ENCODE results near the gene WDR72. TPM values are rescaled to one million over a fixed set of nuclear protein-coding genes. Genes with fewer than 3 reads are reported as not detected.

WDR72 gene
- total and polyA plus RNA-seq, 2 of the 4 experiments (the other 2 are of a cell fraction) = not detected

DNA sequence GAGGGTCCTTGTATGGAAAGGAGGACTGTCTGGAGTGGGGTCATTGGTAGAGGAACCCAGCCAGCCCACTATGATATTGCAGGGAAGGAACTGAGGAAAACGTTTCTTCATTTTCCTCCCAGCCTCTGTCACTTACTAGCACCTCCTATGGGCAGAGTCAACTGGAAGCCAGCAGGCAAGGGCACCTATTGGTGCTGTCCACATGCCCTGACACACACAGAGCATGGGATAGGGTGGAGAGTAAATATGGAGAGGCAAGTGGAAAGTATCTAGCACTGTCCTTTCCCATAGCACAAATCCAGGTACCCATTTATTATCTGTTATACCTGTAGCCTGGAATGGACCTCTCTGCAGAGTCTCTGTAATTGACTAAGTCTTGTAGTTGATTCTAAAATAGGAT is 285.6 kb downstream of the WDR72 start:
- no peak overlapping the region for H2BK5ac ChIP-seq (ENCODE audit: low read depth, low read length, poor library complexity, severe bottlenecking)
- H3K18ac ChIP-seq (ENCODE audit: low read depth, low read length) = no peak overlapping the region

More for the DNA sequence above, 285.6 kb downstream of the WDR72 start:
- H3K4me2 ChIP-seq (ENCODE audit: low read depth, low read length) = no peak overlapping the region
- no peaks in the 10 kb centered on the region for H3K79me1 ChIP-seq (ENCODE audit: low read depth in 1 of 2, low read length in 2 of 2)
- WGBS, 2 experiments (ENCODE audit: extremely low coverage in 2 of 2, insufficient read length in 1 of 2) = no CpG with 5 or more reads among the region's 1 CpG
- no peak overlapping the region for H3K27ac ChIP-seq (ENCODE audit: insufficient read depth, low read length)
- H3K14ac ChIP-seq (replicated peaks; ENCODE audit: low read depth, low read length) = no peak overlapping the region
- intact Hi-C loops (cut with micrococcal nuclease) = no loop called here
- no peaks in the 10 kb centered on the region for H3K36me3 ChIP-seq (ENCODE audit: control insufficient read depth, insufficient read depth, low read length)
- H3K9ac ChIP-seq (ENCODE audit: low read depth, low read length) = no peak overlapping the region
- no peak overlapping the region for H3K4me3 ChIP-seq (ENCODE audit: insufficient read depth, low read depth, low read length)
- H3K27me3 ChIP-seq (ENCODE audit: control insufficient read depth, insufficient read depth, low read length) = no peaks in the 10 kb centered on the region
- no peak overlapping the region for H3K56ac ChIP-seq (ENCODE audit: extremely low read depth, insufficient read depth, low read length)
- H4K91ac ChIP-seq (ENCODE audit: insufficient read depth, low read depth, low read length) = no peak overlapping the region
- H2BK120ac ChIP-seq (ENCODE audit: low read depth, low read length) = no peak overlapping the region
- no peak overlapping the region for H3K4ac ChIP-seq (ENCODE audit: low read depth, low read length)
- no peak overlapping the region for H2BK20ac ChIP-seq (ENCODE audit: low read depth, low read length)
- dilution Hi-C loops (cut with HindIII; ENCODE audit: low sequenced_read_pairs, unreplicated experiment) = no loop called here
- no peaks in the 10 kb centered on the region for H4K20me1 ChIP-seq (ENCODE audit: insufficient read depth, low read length)
- H2AK9ac ChIP-seq (replicated peaks; ENCODE audit: low read depth, low read length, poor library complexity) = no peak overlapping the region
- no peak overlapping the region for H2AK5ac ChIP-seq (ENCODE audit: low read depth, low read length)
- no peak for ATAC-seq (ENCODE audit: low read depth)
- no peak overlapping the region for H3K23ac ChIP-seq (ENCODE audit: low read depth, low read length)
- H3K9me1 ChIP-seq (ENCODE audit: insufficient read depth, low read length) = no peaks in the 10 kb centered on the region
- no peak overlapping the region for H4K5ac ChIP-seq (ENCODE audit: low read depth, low read length)
- peaks cover 13% of the 10 kb centered on the region for H3K9me3 ChIP-seq (ENCODE audit: control insufficient read depth, insufficient read depth, low read length)
- ChIA-PET CTCF (no interaction called here), POLR2A (ENCODE audit: unreplicated experiment) (no interaction called here)
- no peak overlapping the region for H2BK15ac ChIP-seq (ENCODE audit: low read depth, low read length)
- in situ Hi-C loops (cut with MboI; ENCODE audit: low sequenced_read_pairs) = no loop called here
- no peak for TF ChIP-seq RFX5 (IDR thresholded peaks at IDR 0.05; ENCODE audit: low read depth, low read length)
- no peak for TF ChIP-seq MAZ (IDR thresholded peaks at IDR 0.05; ENCODE audit: borderline replicate concordance, low read depth, low read length)
- TF ChIP-seq NFE2L2 (IDR thresholded peaks at IDR 0.05; ENCODE audit: low read depth, low read length) = no peak
- TF ChIP-seq CHD1 (IDR thresholded peaks at IDR 0.05; ENCODE audit: low read depth, low read length) = no peak
- TF ChIP-seq MAFK (IDR thresholded peaks at IDR 0.05; ENCODE audit: low read depth, low read length) = no peak
- TF ChIP-seq, protein P1, sequence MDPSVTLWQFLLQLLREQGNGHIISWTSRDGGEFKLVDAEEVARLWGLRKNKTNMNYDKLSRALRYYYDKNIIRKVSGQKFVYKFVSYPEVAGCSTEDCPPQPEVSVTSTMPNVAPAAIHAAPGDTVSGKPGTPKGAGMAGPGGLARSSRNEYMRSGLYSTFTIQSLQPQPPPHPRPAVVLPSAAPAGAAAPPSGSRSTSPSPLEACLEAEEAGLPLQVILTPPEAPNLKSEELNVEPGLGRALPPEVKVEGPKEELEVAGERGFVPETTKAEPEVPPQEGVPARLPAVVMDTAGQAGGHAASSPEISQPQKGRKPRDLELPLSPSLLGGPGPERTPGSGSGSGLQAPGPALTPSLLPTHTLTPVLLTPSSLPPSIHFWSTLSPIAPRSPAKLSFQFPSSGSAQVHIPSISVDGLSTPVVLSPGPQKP (IDR thresholded peaks at IDR 0.05; ENCODE audit: borderline replicate concordance, low read depth, low read length) = no peak
- TF ChIP-seq RAD21 (IDR thresholded peaks at IDR 0.05; ENCODE audit: low read length) = no peak
- no peak for TF ChIP-seq POLR2A (IDR thresholded peaks at IDR 0.05; ENCODE audit: low read depth, low read length)
- TF ChIP-seq, protein P2, sequence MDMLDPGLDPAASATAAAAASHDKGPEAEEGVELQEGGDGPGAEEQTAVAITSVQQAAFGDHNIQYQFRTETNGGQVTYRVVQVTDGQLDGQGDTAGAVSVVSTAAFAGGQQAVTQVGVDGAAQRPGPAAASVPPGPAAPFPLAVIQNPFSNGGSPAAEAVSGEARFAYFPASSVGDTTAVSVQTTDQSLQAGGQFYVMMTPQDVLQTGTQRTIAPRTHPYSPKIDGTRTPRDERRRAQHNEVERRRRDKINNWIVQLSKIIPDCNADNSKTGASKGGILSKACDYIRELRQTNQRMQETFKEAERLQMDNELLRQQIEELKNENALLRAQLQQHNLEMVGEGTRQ (IDR thresholded peaks at IDR 0.05; ENCODE audit: low read depth, low read length) = no peak
- H3K4me1 ChIP-seq (ENCODE audit: control insufficient read depth, insufficient read depth, low read length) = no peaks in the 10 kb centered on the region
- no peak overlapping the region for H2AFZ ChIP-seq (replicated peaks; ENCODE audit: low read length, poor library complexity)
- no peak overlapping the region for H4K8ac ChIP-seq (ENCODE audit: low read depth in 2 of 2, low read length in 2 of 2)
- DNase-seq = no peak
- no TSS peak for BruUV-seq (replicated peaks)

Data from IMR-90 (cell line).